ENCODE measurements around the gene TENM4. TPM values are rescaled to one million over a fixed set of nuclear protein-coding genes. Genes with fewer than 3 reads are reported as not detected.

The TENM4 gene
- polyA plus RNA-seq, 2 of the 4 experiments (the other 2 are of a cell fraction): 0.06 to 0.31 TPM

DNA sequence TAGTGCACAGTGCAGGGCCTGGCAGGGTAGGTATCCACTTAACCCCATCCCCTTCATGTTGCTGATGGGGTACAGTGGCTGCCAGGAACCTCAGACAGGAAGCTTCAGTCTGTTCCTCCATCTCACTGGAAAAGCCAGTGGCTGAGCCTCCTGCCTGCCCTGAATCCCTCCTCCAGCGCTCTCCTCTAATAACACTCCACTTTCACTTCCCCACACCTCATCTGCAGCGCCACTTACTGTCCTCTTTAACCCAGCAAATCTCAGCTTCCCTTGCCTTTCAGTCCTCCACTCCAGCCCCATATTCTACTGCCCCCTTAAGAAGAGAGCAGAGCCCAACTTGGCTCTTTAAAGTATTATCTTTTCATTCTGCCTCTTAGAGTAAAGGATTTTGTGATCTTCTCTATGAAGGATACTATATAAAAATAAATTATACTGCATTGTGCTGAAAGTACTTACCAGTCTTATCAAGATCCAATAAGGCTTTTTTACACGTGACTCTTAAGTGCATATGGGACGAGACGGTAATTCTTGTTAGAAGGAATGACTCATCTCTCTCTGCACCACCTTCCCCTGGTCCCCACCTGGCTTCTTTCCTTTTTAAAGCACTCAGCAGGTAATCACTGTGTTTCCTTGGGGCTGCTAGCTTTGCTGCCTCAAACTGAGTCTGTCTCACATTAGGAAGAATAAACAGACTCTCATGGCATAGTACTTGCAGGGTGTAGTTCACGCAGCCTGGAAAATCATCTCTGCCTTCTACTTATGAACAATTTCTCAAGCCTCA lies 628.1 kb downstream of the TENM4 start:
- H3K4me2 ChIP-seq: no peak overlapping the region
- no peak for FAIRE-seq
- POLR2A ChIA-PET: no interaction called here
- no peak for DNase-seq (ENCODE audit: low read depth in 1 of 2, low spot score in 1 of 2)
- TF ChIP-seq, protein P1, sequence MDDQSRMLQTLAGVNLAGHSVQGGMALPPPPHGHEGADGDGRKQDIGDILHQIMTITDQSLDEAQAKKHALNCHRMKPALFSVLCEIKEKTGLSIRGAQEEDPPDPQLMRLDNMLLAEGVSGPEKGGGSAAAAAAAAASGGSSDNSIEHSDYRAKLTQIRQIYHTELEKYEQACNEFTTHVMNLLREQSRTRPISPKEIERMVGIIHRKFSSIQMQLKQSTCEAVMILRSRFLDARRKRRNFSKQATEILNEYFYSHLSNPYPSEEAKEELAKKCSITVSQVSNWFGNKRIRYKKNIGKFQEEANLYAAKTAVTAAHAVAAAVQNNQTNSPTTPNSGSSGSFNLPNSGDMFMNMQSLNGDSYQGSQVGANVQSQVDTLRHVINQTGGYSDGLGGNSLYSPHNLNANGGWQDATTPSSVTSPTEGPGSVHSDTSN (IDR thresholded peaks at IDR 0.05): no peak
- TF ChIP-seq RAD21 (conservative IDR thresholded peaks at IDR 0.05 in 1 of 2, IDR thresholded peaks at IDR 0.05 in 1 of 2) (no peak), CHD4 (IDR thresholded peaks at IDR 0.05; ENCODE audit: borderline replicate concordance) (no peak)
- no peak overlapping the region for H3K4me3 ChIP-seq
- H3K27ac ChIP-seq: no peak overlapping the region
- WGBS (ENCODE audit: missing lambda C conversion rate): 56% methylated on average over 6 of the region's 6 CpGs
- no peak for ATAC-seq
- no peaks in the 10 kb centered on the region for H3K9me3 ChIP-seq
- CTCF ChIA-PET: no interaction called here
- no peaks in the 10 kb centered on the region for H3K4me1 ChIP-seq

DNA sequence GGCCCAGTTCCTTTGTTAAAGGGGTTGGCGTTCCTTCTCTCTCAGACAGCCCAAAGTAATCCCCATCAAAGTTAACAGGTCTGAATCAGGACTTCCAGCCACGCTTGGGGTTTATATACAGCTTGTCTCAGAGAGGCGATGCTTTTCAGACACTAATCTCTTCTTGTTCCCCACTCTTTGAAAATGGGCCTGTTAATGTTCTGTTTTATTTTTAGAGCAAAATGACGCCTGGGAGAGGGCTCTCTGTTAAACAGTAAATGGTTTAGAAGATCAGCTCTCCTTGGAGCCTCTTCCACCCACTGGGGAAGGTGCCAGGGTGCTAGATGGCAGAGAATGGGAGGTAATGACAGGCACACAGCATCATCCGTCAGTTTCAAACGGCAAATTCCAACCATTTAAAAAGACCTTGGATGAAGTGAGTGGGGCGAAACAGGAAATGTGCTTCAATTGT lies 630.2 kb downstream of the TENM4 start:
- no peak for DNase-seq (ENCODE audit: low read depth in 1 of 2, low spot score in 1 of 2)
- H3K4me3 ChIP-seq: no peak overlapping the region
- 58% methylated on average over 7 of the region's 7 CpGs for WGBS (ENCODE audit: missing lambda C conversion rate)
- no peaks in the 10 kb centered on the region for H3K9me3 ChIP-seq
- H3K4me2 ChIP-seq: no peak overlapping the region
- CTCF ChIA-PET: interaction anchor here (2.4 to 3.1 kb wide), 3 partner anchors 10 to 165 kb away, joined by 8 to 14 read pairs (median 9); no protein-coding TSS in a partner anchor
- H3K4me1 ChIP-seq: no peaks in the 10 kb centered on the region
- TF ChIP-seq, protein P2, sequence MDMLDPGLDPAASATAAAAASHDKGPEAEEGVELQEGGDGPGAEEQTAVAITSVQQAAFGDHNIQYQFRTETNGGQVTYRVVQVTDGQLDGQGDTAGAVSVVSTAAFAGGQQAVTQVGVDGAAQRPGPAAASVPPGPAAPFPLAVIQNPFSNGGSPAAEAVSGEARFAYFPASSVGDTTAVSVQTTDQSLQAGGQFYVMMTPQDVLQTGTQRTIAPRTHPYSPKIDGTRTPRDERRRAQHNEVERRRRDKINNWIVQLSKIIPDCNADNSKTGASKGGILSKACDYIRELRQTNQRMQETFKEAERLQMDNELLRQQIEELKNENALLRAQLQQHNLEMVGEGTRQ (IDR thresholded peaks at IDR 0.05): no peak
- no peak for TF ChIP-seq ESRRA (IDR thresholded peaks at IDR 0.05; ENCODE audit: borderline replicate concordance, low read length)
- TF ChIP-seq PHF8 (IDR thresholded peaks at IDR 0.05; ENCODE audit: borderline replicate concordance, low read depth): no peak
- TF ChIP-seq GATA3 (IDR thresholded peaks at IDR 0.05; ENCODE audit: borderline replicate concordance): no peak
- TF ChIP-seq KDM5A (IDR thresholded peaks at IDR 0.05): no peak
- TF ChIP-seq FOXS1 (CRISPR knock-in tag; IDR thresholded peaks at IDR 0.05): no peak
- TF ChIP-seq HOXA7 (CRISPR knock-in tag; IDR thresholded peaks at IDR 0.05): no peak
- TF ChIP-seq EHF (CRISPR knock-in tag; IDR thresholded peaks at IDR 0.05): no peak
- TF ChIP-seq CBX2 (IDR thresholded peaks at IDR 0.05; ENCODE audit: borderline replicate concordance, low read depth): no peak
- TF ChIP-seq ZSCAN20 (CRISPR knock-in tag; IDR thresholded peaks at IDR 0.05): no peak
- TF ChIP-seq, protein P3, sequence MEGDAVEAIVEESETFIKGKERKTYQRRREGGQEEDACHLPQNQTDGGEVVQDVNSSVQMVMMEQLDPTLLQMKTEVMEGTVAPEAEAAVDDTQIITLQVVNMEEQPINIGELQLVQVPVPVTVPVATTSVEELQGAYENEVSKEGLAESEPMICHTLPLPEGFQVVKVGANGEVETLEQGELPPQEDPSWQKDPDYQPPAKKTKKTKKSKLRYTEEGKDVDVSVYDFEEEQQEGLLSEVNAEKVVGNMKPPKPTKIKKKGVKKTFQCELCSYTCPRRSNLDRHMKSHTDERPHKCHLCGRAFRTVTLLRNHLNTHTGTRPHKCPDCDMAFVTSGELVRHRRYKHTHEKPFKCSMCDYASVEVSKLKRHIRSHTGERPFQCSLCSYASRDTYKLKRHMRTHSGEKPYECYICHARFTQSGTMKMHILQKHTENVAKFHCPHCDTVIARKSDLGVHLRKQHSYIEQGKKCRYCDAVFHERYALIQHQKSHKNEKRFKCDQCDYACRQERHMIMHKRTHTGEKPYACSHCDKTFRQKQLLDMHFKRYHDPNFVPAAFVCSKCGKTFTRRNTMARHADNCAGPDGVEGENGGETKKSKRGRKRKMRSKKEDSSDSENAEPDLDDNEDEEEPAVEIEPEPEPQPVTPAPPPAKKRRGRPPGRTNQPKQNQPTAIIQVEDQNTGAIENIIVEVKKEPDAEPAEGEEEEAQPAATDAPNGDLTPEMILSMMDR (IDR thresholded peaks at IDR 0.05): no peak
- TF ChIP-seq RFX5 (IDR thresholded peaks at IDR 0.05): no peak
- TF ChIP-seq FOSL2 (IDR thresholded peaks at IDR 0.05): no peak
- TF ChIP-seq FOSL2 (CRISPR knock-in tag; IDR thresholded peaks at IDR 0.05): no peak
- TF ChIP-seq ZNF302 (CRISPR knock-in tag; IDR thresholded peaks at IDR 0.05): no peak
- no peak for TF ChIP-seq HDAC2 (IDR thresholded peaks at IDR 0.05)
- no peak for ATAC-seq
- H3K27ac ChIP-seq: no peak overlapping the region
- no peak for FAIRE-seq
- POLR2A ChIA-PET: no interaction called here

DNA sequence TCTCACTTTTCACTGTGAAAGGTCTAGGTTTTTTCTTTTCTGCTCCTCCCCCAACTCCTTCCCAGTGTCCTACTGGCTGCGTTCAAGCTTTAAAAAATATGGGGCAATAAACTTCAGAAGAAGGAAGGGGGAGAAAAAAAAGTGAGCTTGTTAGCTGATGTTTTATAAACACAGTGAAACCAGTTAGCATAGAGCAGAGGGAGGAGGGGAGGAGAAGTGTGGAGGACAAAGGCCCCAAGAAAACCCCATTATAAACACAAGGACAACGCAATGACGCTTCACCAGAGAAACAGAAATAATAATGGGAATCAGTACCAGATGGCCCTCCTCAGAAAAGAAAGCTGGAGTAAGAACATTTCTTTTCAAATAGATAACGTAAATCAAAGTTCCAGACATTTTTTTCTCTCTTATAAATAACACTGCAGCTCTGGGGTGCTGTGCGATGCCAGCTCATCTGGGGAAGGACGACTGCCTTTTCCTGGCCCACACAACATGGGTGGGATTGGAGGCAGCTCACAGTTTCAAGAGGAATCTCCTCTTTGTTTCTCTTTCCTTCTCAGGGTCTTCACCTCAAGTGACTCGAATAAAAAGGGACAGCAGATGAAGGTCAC lies 630.8 kb downstream of the TENM4 start:
- CTCF ChIA-PET: interaction anchor here (2.4 to 3.1 kb wide), 3 partner anchors 10 to 164 kb away, joined by 8 to 14 read pairs (median 9); no protein-coding TSS in a partner anchor
- no peak for TF ChIP-seq EHMT2 (IDR thresholded peaks at IDR 0.05; ENCODE audit: low read depth)
- no peak for TF ChIP-seq MYC (IDR thresholded peaks at IDR 0.05; ENCODE audit: borderline replicate concordance, low read length)
- Histone ChIP-seq H3K4me1 (no peaks in the 10 kb centered on the region), H3K4me2 (no peak overlapping the region), H3K27ac (no peak overlapping the region), H3K4me3 (no peak overlapping the region), H3K9me3 (no peaks in the 10 kb centered on the region)
- DNase-seq (ENCODE audit: low read depth in 1 of 2, low spot score in 1 of 2) (no peak), ATAC-seq (no peak), FAIRE-seq (no peak)
- POLR2A ChIA-PET: no interaction called here
- 70% methylated on average over 7 of the region's 7 CpGs for WGBS (ENCODE audit: missing lambda C conversion rate)
